ENCODE measurements around the gene MAPKAPK5.

- TF ChIP-seq CTCF (IDR thresholded peaks at IDR 0.05; ENCODE audit: low read depth, low read length) (no peak), MAX (IDR thresholded peaks at IDR 0.05; ENCODE audit: low read depth, low read length) (no peak), MYC (IDR thresholded peaks at IDR 0.05; ENCODE audit: low read depth, low read length) (no peak), POLR2A (IDR thresholded peaks at IDR 0.05; ENCODE audit: extremely low read depth, insufficient read length) (no peak)
Observed at GRCh38 chr12:111886662-111887545, 44.9 kb downstream of the MAPKAPK5 start.
